ENCODE data around the gene TEDC1.

TEDC1 gene

GRCh38 chr14:105490572-105491365, at the start of gene TEDC1:
Gene TEDC1, plus strand, starts transcription at chr14:105491246. Its CDS starts 130 bp downstream, at chr14:105491376.
- DNase-seq: peak; percentile 100

GRCh38 chr14:105442125-105442524, 48.9 kb upstream of the TEDC1 start:
- no peak for DNase-seq

GRCh38 chr14:105442834-105443233, 48.2 kb upstream of the TEDC1 start:
- no peak for DNase-seq

GRCh38 chr14:105444859-105445258, 46.2 kb upstream of the TEDC1 start:
- no peak for DNase-seq

GRCh38 chr14:105445290-105445689, 45.8 kb upstream of the TEDC1 start:
- DNase-seq: no peak

GRCh38 chr14:105445901-105446845, 44.9 kb upstream of the TEDC1 start:
- no peak for DNase-seq

GRCh38 chr14:105446971-105447370, 44.1 kb upstream of the TEDC1 start:
- no peak for DNase-seq

- DNase-seq: no peak
Measured at GRCh38 chr14:105447651-105448640, 43.1 kb upstream of the TEDC1 start.

- DNase-seq: peak; percentile 67
Measured at GRCh38 chr14:105448706-105449111, 42.3 kb upstream of the TEDC1 start.

GRCh38 chr14:105449276-105450122, 41.5 kb upstream of the TEDC1 start:
- no peak for DNase-seq

- DNase-seq: no peak
Measured at GRCh38 chr14:105450123-105450505, 40.9 kb upstream of the TEDC1 start.

GRCh38 chr14:105450864-105451720, 40.0 kb upstream of the TEDC1 start:
- no peak for DNase-seq

- no peak for DNase-seq
Measured at GRCh38 chr14:105452963-105453362, 38.1 kb upstream of the TEDC1 start.

GRCh38 chr14:105453847-105454246, 37.2 kb upstream of the TEDC1 start:
- DNase-seq: no peak

- no peak for DNase-seq
Measured at GRCh38 chr14:105455086-105455640, 35.9 kb upstream of the TEDC1 start.

- DNase-seq: no peak
Measured at GRCh38 chr14:105455766-105456660, 35.0 kb upstream of the TEDC1 start.

GRCh38 chr14:105456736-105457617, 34.1 kb upstream of the TEDC1 start:
- DNase-seq: no peak

GRCh38 chr14:105458010-105458409, 33.0 kb upstream of the TEDC1 start:
- no peak for DNase-seq

All from activated CD4-positive, alpha-beta T cell treated with anti-CD3 and anti-CD28 coated beads, Interleukin-2, Interleukin-6, amounts not matched to agents 100 ng/mL and 50 ng/mL, durations not matched to agents 16 hours and 8 hours (primary cell).